GM12891 (cell line): ENCODE data around the gene AATF.

Source experiments
- POLR2A ChIP-seq: IDR thresholded peaks from 2 replicates; pipeline ENCODE4 v1.6.1; 2011; ENCODE audit warnings: low read depth, low read length, control low read depth
- POLR2AphosphoS5 ChIP-seq: IDR thresholded peaks from 2 replicates; pipeline ENCODE4 v1.6.1; 2011; ENCODE audit warnings: low read depth, low read length, control low read depth
- POU2F2 ChIP-seq: IDR thresholded peaks from 2 replicates; pipeline ENCODE4 v1.6.1; 2011; ENCODE audit warnings: low read depth, mild to moderate bottlenecking, control low read depth, low read length, moderate library complexity
- TAF1 ChIP-seq: IDR thresholded peaks from 2 replicates; pipeline ENCODE4 v1.6.1; 2011; ENCODE audit warnings: low read depth, low read length, control low read depth

DNA sequence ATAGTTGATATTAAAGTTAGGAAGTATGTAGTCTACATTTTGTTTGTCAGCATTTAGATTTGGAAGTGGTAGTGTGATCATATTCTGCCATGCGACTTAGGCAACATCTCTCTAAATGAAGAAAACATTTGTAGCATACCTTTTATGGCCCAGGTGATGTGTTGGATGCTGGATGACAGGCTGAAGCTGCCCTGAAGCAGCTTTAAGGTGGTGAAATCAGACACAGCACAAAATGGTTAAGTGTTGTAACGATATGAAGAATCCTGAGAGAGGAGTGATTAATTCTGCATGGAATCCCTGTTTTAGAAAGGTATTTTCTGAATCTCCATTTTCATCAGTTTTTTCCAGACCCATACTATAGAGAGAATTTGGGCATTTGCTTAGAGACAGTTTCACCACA lies 28.3 kb downstream of the AATF start:
- TF ChIP-seq POLR2AphosphoS5 (no peak), TAF1 (no peak), POLR2A (no peak), POU2F2 (no peak)
